HG03103 (cell line): ENCODE results near the gene DLG4.

Experiments
- ATAC-seq: cut with Tn5 transposase; IDR thresholded peaks from one replicate; pipeline ENCODE4 v1.9.1; 2021; ENCODE audit warnings: low read depth; ENCODE audit not compliant: unreplicated experiment

DLG4 gene

GRCh38 chr17:7219812-7220592 lies at the start of gene DLG4, which contains the start of gene ACADVL:
DLG4 (minus strand) TSS chr17:7219836.
ACADVL (plus strand) TSS chr17:7219938; CDS start chr17:7219985, 47 bp downstream.
- peak; percentile 71 for ATAC-seq

GRCh38 chr17:7266784-7267183 lies 47.1 kb upstream of the DLG4 start:
- ATAC-seq: no peak

GRCh38 chr17:7263801-7264078 lies 44.1 kb upstream of the DLG4 start:
- no peak for ATAC-seq

GRCh38 chr17:7262935-7263800 lies 43.5 kb upstream of the DLG4 start:
- ATAC-seq: no peak

- no peak for ATAC-seq
Observed at GRCh38 chr17:7262192-7262934, 42.7 kb upstream of the DLG4 start, which contains the start of gene CLDN7. CLDN7 (minus strand) TSS chr17:7262478; CDS start chr17:7262043, 435 bp downstream.

GRCh38 chr17:7261379-7262191 lies 41.9 kb upstream of the DLG4 start:
- ATAC-seq: no peak

- no peak for ATAC-seq
Observed at GRCh38 chr17:7260651-7261378, 41.2 kb upstream of the DLG4 start.

GRCh38 chr17:7260151-7260550 lies 40.5 kb upstream of the DLG4 start:
- ATAC-seq: no peak

GRCh38 chr17:7259555-7259889 lies 39.9 kb upstream of the DLG4 start:
- no peak for ATAC-seq

GRCh38 chr17:7258731-7259554 lies 39.3 kb upstream of the DLG4 start:
- ATAC-seq: no peak

- no peak for ATAC-seq
Observed at GRCh38 chr17:7256766-7257456, 37.3 kb upstream of the DLG4 start.

- ATAC-seq: no peak
Observed at GRCh38 chr17:7254511-7254910, 34.9 kb upstream of the DLG4 start.

- ATAC-seq: no peak
Observed at GRCh38 chr17:7253082-7253481, 33.4 kb upstream of the DLG4 start.

GRCh38 chr17:7252176-7253043 lies 32.8 kb upstream of the DLG4 start, which contains the start of gene ELP5:
ELP5 (plus strand) TSS chr17:7252215; CDS start chr17:7252551, 336 bp downstream.
- ATAC-seq: peak; percentile 31

- ATAC-seq: peak; percentile 78
Observed at GRCh38 chr17:7251661-7252175, 32.1 kb upstream of the DLG4 start, which contains the start of gene CTDNEP1. CTDNEP1 (minus strand) TSS chr17:7251734; CDS start chr17:7251296, 438 bp downstream.

GRCh38 chr17:7250695-7251627 lies 31.3 kb upstream of the DLG4 start:
- ATAC-seq: no peak
